GM23338 (cell line): ENCODE results near the gene SLC2A8. TPM values are rescaled to one million over a fixed set of nuclear protein-coding genes. Genes with fewer than 3 reads are reported as not detected.

Experiments
- ATAC-seq: fragments of 200-7000 bp; cut with Tn5 transposase; 3 replicates; pipeline ENCODE4 v1.9.1; 2020
- DNase-seq: peaks from one replicate; pipeline ENCODE4 v3.0.0-alpha.2; 2015; ENCODE audit warnings: low spot score
- H2AFZ ChIP-seq: fragments of 200-600 bp; sonication (generic); 2 replicates; pipeline ENCODE4 v1.8.0; 2016; ENCODE audit warnings: antibody characterized with exemption, mild to moderate bottlenecking, moderate library complexity
- H3F3A ChIP-seq: fragments of 200-600 bp; sonication (generic); replicated peaks from 2 replicates; pipeline ENCODE4 v1.8.0; 2017; ENCODE audit warnings: antibody characterized with exemption, mixed run types, low read depth
- H3K27ac ChIP-seq: fragments of 200-600 bp; sonication (generic); 2 replicates; pipeline ENCODE4 v1.6.1; 2016; ENCODE audit warnings: low read depth
- H3K27me3 ChIP-seq: fragments of 200-600 bp; sonication (generic); 2 replicates; pipeline ENCODE4 v1.8.0; 2016; ENCODE audit warnings: mild to moderate bottlenecking, mixed run types, moderate library complexity; ENCODE audit not compliant: insufficient read depth
- H3K36me3 ChIP-seq: fragments of 200-600 bp; sonication (generic); 2 replicates; pipeline ENCODE4 v1.8.0; 2016; ENCODE audit warnings: mild to moderate bottlenecking; ENCODE audit not compliant: insufficient read depth
- H3K4me1 ChIP-seq: fragments of 200-600 bp; sonication (generic); 2 replicates; pipeline ENCODE4 v1.8.0; 2016; ENCODE audit warnings: mild to moderate bottlenecking, moderate library complexity; ENCODE audit not compliant: insufficient read depth
- H3K4me2 ChIP-seq: fragments of 200-600 bp; sonication (generic); 2 replicates; pipeline ENCODE4 v1.7.1; 2017; ENCODE audit warnings: mixed run types
- H3K4me3 ChIP-seq: fragments of 200-600 bp; sonication (generic); 2 replicates; pipeline ENCODE4 v1.6.1; 2016; ENCODE audit warnings: mixed run types
- H3K79me2 ChIP-seq: fragments of 200-600 bp; sonication (generic); replicated peaks from 2 replicates; pipeline ENCODE4 v1.8.0; 2017; ENCODE audit warnings: mild to moderate bottlenecking; ENCODE audit not compliant: insufficient read depth
- H3K9me2 ChIP-seq: fragments of 200-600 bp; sonication (generic); 2 replicates; pipeline ENCODE4 v1.8.0; 2017; ENCODE audit not compliant: insufficient read depth
- H4K20me1 ChIP-seq: fragments of 200-600 bp; sonication (generic); replicated peaks from 2 replicates; pipeline ENCODE4 v1.8.0; 2017; ENCODE audit warnings: mild to moderate bottlenecking; ENCODE audit not compliant: insufficient read depth
- H3K27ac Mint-ChIP-seq: 2 replicates; pipeline ENCODE4 v1.8.0; 2020; ENCODE audit warnings: inconsistent platforms, mild to moderate bottlenecking, moderate library complexity, mixed read lengths
- H3K27me3 Mint-ChIP-seq: 3 replicates; pipeline ENCODE4 v1.8.0; 2022; ENCODE audit warnings: low read depth, mild to moderate bottlenecking, moderate library complexity, mixed read lengths, inconsistent platforms; ENCODE audit not compliant: insufficient read depth, poor library complexity
- H3K36me3 Mint-ChIP-seq: 3 replicates; pipeline ENCODE4 v1.8.0; 2021; ENCODE audit warnings: low read depth, mild to moderate bottlenecking, inconsistent platforms, moderate library complexity, mixed read lengths
- H3K4me1 Mint-ChIP-seq: 3 replicates; pipeline ENCODE4 v1.8.0; 2020; ENCODE audit warnings: mild to moderate bottlenecking, inconsistent platforms, mixed read lengths
- H3K4me3 Mint-ChIP-seq: 3 replicates; pipeline ENCODE4 v1.8.0; 2021; ENCODE audit warnings: moderate library complexity, mild to moderate bottlenecking, inconsistent platforms, mixed read lengths
- H3K9me3 Mint-ChIP-seq: 3 replicates; pipeline ENCODE4 v1.8.0; 2020; ENCODE audit warnings: moderate library complexity, mild to moderate bottlenecking, inconsistent platforms, mixed read lengths
- EZH2 ChIP-seq: fragments of 200-600 bp; sonication (generic); IDR thresholded peaks from one replicate; pipeline ENCODE4 v1.8.0; 2017; ENCODE audit warnings: antibody characterized with exemption, mild to moderate bottlenecking, low read depth; ENCODE audit not compliant: unreplicated experiment
- EZH2phosphoT487 ChIP-seq: fragments of 200-600 bp; sonication (generic); IDR thresholded peaks from one replicate; pipeline ENCODE4 v1.8.1; 2018; ENCODE audit warnings: antibody characterized with exemption; ENCODE audit not compliant: unreplicated experiment
- JUNB ChIP-seq: IDR thresholded peaks from one replicate; pipeline ENCODE4 v1.6.1; 2016; ENCODE audit warnings: antibody characterized with exemption; ENCODE audit not compliant: unreplicated experiment
- POLR2AphosphoS5 ChIP-seq: IDR thresholded peaks from 2 replicates; pipeline ENCODE4 v1.6.1; 2016; ENCODE audit warnings: antibody characterized with exemption, low read depth
- polyA plus RNA-seq: library from polyadenylated mRNA; unstranded; fragments of >200 nt; fragmentation: Nextera tagmentation; extraction: Ambion mirVana; gene quantifications from 2 replicates; pipeline ENCODE4 v1.2.1, GENCODE V29; 2016
- total RNA-seq: library from RNA; depleted of rRNA; stranded (reverse); fragments of >200 nt; shearing (Covaris generic); gene quantifications from 2 replicates; pipeline ENCODE4 v1.2.3, GENCODE V29; 2014
- TF ChIP-seq, protein P1 (sequence below): fragments of 250-450 bp; sonication (Bioruptor Pico); IDR thresholded peaks from 2 replicates; pipeline ENCODE4 v1.5.0; 2020; ENCODE audit warnings: mild to moderate bottlenecking, moderate library complexity

The SLC2A8 gene
- total and polyA plus RNA-seq, 2 experiments from 2014 or later, result 16.3 to 34.1 TPM

DNA sequence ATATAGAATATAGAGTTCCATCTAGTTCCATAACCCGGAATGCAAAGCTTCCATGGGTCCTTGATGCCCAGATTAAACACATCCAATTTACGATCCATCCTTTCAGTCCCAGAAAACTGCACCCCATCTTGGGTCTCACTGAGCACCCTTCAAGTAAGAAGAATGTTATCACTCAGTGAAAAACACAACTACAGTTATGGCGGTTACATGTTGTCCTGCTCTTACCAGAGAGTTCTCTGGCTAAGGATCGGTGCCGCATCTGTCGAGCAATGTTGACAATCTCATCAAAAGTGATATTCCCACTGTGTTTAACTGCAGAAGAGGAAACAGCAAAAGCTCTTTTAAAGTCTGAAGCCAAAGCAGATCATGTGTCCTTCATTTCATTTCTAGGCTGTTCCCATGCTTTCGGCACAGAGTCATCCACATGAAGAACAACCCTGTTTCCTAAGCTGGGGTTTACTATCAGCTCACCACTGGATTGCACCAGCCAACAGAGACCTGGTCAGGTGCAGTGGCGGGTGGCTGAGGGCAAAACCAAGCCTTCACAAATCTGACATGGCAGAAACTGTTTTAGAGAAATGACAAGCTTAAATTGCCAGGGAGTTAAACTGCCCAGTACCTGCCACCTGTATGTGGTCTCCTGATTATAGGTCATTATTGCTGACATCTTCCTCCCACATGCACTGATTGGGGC is 51.3 kb downstream of the SLC2A8 start (continued):
- TF ChIP-seq, protein P1, sequence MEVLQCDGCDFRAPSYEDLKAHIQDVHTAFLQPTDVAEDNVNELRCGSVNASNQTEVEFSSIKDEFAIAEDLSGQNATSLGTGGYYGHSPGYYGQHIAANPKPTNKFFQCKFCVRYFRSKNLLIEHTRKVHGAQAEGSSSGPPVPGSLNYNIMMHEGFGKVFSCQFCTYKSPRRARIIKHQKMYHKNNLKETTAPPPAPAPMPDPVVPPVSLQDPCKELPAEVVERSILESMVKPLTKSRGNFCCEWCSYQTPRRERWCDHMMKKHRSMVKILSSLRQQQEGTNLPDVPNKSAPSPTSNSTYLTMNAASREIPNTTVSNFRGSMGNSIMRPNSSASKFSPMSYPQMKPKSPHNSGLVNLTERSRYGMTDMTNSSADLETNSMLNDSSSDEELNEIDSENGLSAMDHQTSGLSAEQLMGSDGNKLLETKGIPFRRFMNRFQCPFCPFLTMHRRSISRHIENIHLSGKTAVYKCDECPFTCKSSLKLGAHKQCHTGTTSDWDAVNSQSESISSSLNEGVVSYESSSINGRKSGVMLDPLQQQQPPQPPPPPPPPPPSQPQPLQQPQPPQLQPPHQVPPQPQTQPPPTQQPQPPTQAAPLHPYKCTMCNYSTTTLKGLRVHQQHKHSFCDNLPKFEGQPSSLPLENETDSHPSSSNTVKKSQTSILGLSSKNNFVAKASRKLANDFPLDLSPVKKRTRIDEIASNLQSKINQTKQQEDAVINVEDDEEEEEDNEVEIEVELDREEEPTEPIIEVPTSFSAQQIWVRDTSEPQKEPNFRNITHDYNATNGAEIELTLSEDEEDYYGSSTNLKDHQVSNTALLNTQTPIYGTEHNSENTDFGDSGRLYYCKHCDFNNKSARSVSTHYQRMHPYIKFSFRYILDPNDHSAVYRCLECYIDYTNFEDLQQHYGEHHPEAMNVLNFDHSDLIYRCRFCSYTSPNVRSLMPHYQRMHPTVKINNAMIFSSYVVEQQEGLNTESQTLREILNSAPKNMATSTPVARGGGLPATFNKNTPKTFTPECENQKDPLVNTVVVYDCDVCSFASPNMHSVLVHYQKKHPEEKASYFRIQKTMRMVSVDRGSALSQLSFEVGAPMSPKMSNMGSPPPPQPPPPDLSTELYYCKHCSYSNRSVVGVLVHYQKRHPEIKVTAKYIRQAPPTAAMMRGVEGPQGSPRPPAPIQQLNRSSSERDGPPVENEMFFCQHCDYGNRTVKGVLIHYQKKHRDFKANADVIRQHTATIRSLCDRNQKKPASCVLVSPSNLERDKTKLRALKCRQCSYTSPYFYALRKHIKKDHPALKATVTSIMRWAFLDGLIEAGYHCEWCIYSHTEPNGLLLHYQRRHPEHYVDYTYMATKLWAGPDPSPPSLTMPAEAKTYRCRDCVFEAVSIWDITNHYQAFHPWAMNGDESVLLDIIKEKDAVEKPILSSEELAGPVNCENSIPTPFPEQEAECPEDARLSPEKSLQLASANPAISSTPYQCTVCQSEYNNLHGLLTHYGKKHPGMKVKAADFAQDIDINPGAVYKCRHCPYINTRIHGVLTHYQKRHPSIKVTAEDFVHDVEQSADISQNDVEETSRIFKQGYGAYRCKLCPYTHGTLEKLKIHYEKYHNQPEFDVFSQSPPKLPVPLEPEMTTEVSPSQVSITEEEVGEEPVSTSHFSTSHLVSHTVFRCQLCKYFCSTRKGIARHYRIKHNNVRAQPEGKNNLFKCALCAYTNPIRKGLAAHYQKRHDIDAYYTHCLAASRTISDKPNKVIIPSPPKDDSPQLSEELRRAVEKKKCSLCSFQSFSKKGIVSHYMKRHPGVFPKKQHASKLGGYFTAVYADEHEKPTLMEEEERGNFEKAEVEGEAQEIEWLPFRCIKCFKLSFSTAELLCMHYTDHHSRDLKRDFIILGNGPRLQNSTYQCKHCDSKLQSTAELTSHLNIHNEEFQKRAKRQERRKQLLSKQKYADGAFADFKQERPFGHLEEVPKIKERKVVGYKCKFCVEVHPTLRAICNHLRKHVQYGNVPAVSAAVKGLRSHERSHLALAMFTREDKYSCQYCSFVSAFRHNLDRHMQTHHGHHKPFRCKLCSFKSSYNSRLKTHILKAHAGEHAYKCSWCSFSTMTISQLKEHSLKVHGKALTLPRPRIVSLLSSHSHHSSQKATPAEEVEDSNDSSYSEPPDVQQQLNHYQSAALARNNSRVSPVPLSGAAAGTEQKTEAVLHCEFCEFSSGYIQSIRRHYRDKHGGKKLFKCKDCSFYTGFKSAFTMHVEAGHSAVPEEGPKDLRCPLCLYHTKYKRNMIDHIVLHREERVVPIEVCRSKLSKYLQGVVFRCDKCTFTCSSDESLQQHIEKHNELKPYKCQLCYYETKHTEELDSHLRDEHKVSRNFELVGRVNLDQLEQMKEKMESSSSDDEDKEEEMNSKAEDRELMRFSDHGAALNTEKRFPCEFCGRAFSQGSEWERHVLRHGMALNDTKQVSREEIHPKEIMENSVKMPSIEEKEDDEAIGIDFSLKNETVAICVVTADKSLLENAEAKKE (CRISPR knock-in tag), result no peak
- TF ChIP-seq EZH2, result no peak
- no peak for TF ChIP-seq EZH2phosphoT487
- TF ChIP-seq JUNB, result no peak

GRCh38 chr9:127449332-127449966 is 52.5 kb downstream of the SLC2A8 start:
- peaks cover 73% of the 10 kb centered on the region for H3K36me3 Mint-ChIP-seq
- Histone ChIP-seq H3K4me1 (peaks cover 17% of the 10 kb centered on the region), H3K9me2 (no peaks in the 10 kb centered on the region), H3K27me3 (no peaks in the 10 kb centered on the region), H3K36me3 (peaks cover 59% of the 10 kb centered on the region), H3K4me2 (peak overlapping the region; percentile 100), H3F3A (peaks cover 70% of the 10 kb centered on the region), H3K79me2 (peaks cover 48% of the 10 kb centered on the region), H2AFZ (no peak overlapping the region), H4K20me1 (peaks cover 41% of the 10 kb centered on the region), H3K27ac (peak overlapping the region; percentile 98), H3K4me3 (peak overlapping the region; percentile 100)
- peak overlapping the region; percentile 99 for H3K4me3 Mint-ChIP-seq
- H3K9me3 Mint-ChIP-seq, result peaks cover 17% of the 10 kb centered on the region
- H3K4me1 Mint-ChIP-seq, result peaks cover 21% of the 10 kb centered on the region
- DNase-seq (no peak), ATAC-seq (no peak)
- H3K27ac Mint-ChIP-seq, result peak overlapping the region; percentile 99
- peak; percentile 64 for TF ChIP-seq POLR2AphosphoS5
- TF ChIP-seq, protein P1 (CRISPR knock-in tag), result no peak
- H3K27me3 Mint-ChIP-seq, result peaks cover 45% of the 10 kb centered on the region
